Measurements from ENCODE around the gene RELCH. TPM values are rescaled to one million over a fixed set of nuclear protein-coding genes. Genes with fewer than 3 reads are reported as not detected.

Gene RELCH
- total and polyA plus RNA-seq, 8 donors, result 4.9 to 85.9 (median 35.8) TPM

DNA sequence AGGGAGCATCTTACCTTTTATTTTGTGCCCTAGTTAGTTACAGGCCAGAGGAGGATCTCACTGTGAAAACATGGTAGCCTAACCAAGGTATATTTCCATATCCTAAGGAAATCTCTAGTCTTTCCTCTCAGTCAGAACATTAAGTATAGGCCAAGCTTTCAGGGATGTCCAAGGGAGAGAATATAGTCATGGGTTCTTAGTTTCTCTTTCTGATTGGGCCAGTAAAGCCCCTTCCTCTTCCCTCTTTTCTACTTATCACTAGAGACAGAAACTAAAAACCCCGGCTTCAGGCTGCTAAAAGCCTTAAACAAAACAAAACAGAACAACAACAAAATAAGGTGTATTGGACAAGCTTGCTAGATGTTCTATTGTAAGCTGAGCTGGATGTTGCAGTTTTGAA is 93.7 kb downstream of the RELCH start:
- no peak for DNase-seq
- Histone ChIP-seq H3K36me3 (peaks cover 5 to 68% (median 48%) of the 10 kb centered on the region in 4 donors), H3K27me3 (no peaks in the 10 kb centered on the region), H3K27ac (no peak overlapping the region), H3K4me3 (no peak overlapping the region), H3K9me3 (no peaks in the 10 kb centered on the region), H3K4me1 (peaks cover 0 to 11% (median 4%) of the 10 kb centered on the region in 4 donors)
- intact Hi-C loops (cut with DNase I; ENCODE audit: low total_unique reads), result no loop called here
- 62 to 81% (median 79%) methylated on average over 1 of the region's 1 CpG for WGBS, 5 donors
- TF ChIP-seq, protein P1, sequence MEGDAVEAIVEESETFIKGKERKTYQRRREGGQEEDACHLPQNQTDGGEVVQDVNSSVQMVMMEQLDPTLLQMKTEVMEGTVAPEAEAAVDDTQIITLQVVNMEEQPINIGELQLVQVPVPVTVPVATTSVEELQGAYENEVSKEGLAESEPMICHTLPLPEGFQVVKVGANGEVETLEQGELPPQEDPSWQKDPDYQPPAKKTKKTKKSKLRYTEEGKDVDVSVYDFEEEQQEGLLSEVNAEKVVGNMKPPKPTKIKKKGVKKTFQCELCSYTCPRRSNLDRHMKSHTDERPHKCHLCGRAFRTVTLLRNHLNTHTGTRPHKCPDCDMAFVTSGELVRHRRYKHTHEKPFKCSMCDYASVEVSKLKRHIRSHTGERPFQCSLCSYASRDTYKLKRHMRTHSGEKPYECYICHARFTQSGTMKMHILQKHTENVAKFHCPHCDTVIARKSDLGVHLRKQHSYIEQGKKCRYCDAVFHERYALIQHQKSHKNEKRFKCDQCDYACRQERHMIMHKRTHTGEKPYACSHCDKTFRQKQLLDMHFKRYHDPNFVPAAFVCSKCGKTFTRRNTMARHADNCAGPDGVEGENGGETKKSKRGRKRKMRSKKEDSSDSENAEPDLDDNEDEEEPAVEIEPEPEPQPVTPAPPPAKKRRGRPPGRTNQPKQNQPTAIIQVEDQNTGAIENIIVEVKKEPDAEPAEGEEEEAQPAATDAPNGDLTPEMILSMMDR (IDR thresholded peaks at IDR 0.05), result no peak
- TF ChIP-seq POLR2AphosphoS5 (IDR thresholded peaks at IDR 0.05) (no peak), POLR2A (IDR thresholded peaks at IDR 0.05) (no peak), EP300 (IDR thresholded peaks at IDR 0.05) (no peak)

DNA sequence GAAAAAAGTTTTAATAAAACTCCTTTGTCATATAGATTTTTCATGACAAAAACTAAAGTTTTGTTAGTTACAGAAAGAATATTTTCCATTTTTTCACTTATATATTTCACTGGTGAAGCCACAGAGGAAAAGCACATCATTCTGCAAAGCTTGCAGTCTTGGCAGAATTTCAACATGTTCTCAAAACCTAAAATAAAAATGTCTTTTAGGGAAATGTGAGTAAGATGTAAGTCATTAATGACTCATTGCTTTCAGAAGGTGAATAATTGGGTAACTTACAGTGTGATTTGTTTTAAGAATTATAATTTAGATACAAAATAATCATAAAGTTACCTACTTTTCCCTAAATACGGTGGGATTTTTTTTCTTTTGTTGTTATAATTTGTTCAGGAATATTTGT is 94.6 kb downstream of the RELCH start:
- no peaks in the 10 kb centered on the region for H3K27me3 ChIP-seq
- H3K27ac ChIP-seq, result no peak overlapping the region
- intact Hi-C loops (cut with DNase I; ENCODE audit: low total_unique reads), result no loop called here
- WGBS, 5 donors, result 65 to 86% (median 73%) methylated on average over 1 of the region's 1 CpG
- H3K36me3 ChIP-seq, result peaks cover 5 to 66% (median 47%) of the 10 kb centered on the region in 4 donors
- TF ChIP-seq, protein P1 (IDR thresholded peaks at IDR 0.05), result no peak
- TF ChIP-seq EP300 (IDR thresholded peaks at IDR 0.05) (no peak), POLR2AphosphoS5 (IDR thresholded peaks at IDR 0.05) (no peak), POLR2A (IDR thresholded peaks at IDR 0.05) (no peak)
- no peak overlapping the region for H3K4me3 ChIP-seq
- H3K9me3 ChIP-seq, result no peaks in the 10 kb centered on the region
- H3K4me1 ChIP-seq, result peaks cover 0 to 11% (median 4%) of the 10 kb centered on the region in 4 donors
- DNase-seq, result peak in 1 of 2 donors; percentile 26

DNA sequence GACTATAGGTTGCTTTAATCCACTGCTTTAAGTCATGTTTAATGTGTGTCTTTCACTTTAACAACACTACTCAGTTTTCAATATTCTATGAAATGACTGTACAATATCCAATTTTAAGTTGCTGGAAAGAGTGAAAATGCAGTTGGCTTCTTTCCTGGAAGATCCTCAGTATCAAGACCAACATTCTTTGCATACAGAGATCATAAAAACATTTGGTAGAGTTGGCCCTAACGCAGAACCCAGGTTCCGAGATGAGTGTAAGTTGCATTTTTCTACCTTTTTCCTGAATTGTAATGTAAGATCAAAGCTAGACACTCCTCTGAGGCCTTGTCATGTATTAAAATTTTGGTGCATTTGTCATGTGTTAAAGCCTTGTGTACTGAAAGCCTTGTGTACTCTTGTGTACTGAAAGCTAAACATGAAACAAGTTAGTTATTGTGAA is 95.2 kb downstream of the RELCH start:
- Histone ChIP-seq H3K36me3 (peaks cover 5 to 66% (median 47%) of the 10 kb centered on the region in 4 donors), H3K27me3 (no peaks in the 10 kb centered on the region), H3K4me3 (no peak overlapping the region), H3K27ac (no peak overlapping the region), H3K9me3 (no peaks in the 10 kb centered on the region), H3K4me1 (peaks cover 0 to 11% (median 4%) of the 10 kb centered on the region in 4 donors)
- intact Hi-C loops (cut with DNase I; ENCODE audit: low total_unique reads), result no loop called here
- WGBS, 5 donors, result 69 to 92% (median 82%) methylated on average over 2 of the region's 2 CpGs
- TF ChIP-seq POLR2A (IDR thresholded peaks at IDR 0.05), result no peak
- TF ChIP-seq, protein P1 (IDR thresholded peaks at IDR 0.05), result no peak
- TF ChIP-seq POLR2AphosphoS5 (IDR thresholded peaks at IDR 0.05), result no peak
- TF ChIP-seq EP300 (IDR thresholded peaks at IDR 0.05), result no peak
- peak in 1 of 2 donors; percentile 60 for DNase-seq

DNA sequence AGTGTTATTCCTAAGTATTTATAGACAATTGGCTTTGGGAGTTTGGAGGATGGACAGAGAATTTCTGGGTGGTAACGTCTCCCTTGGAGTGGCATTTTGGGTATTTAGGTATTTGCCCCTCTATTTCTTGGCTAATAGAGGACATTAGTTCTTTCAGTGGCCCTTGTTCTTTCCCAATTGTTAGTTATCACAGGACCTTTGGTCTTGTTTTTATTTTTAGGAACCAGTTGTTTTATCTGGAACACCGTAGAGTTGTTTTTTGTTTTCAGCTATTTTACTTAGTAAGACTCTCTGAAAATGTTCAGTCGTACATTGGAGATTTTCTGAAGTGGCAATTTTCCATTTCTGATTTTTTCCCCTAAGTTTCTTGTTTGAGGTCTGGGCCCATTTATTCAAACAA is 97.6 kb downstream of the RELCH start:
- WGBS, 5 donors, result 89 to 92% (median 92%) methylated on average over 3 of the region's 3 CpGs
- peaks cover 5 to 67% (median 55%) of the 10 kb centered on the region in 4 donors for H3K36me3 ChIP-seq
- intact Hi-C loops (cut with DNase I; ENCODE audit: low total_unique reads), result no loop called here
- H3K27ac ChIP-seq, result no peak overlapping the region
- no peak for DNase-seq
- TF ChIP-seq, protein P1 (IDR thresholded peaks at IDR 0.05), result no peak
- TF ChIP-seq EP300 (IDR thresholded peaks at IDR 0.05), result no peak
- TF ChIP-seq POLR2AphosphoS5 (IDR thresholded peaks at IDR 0.05), result no peak
- no peak for TF ChIP-seq POLR2A (IDR thresholded peaks at IDR 0.05)
- H3K4me1 ChIP-seq, result peaks cover 0 to 11% (median 4%) of the 10 kb centered on the region in 4 donors
- no peak overlapping the region for H3K4me3 ChIP-seq
- no peaks in the 10 kb centered on the region for H3K27me3 ChIP-seq
- H3K9me3 ChIP-seq, result no peaks in the 10 kb centered on the region

All from stomach (tissue), 9 donors.